Right atrium auricular region (tissue), 2 donors: Measurements from ENCODE around the gene BAIAP2. TPM values are rescaled to one million over a fixed set of nuclear protein-coding genes. Genes with fewer than 3 reads are reported as not detected.

ENCODE experiments used
- DNase-seq: peaks from one replicate; pipeline ENCODE4 v3.0.0-alpha.2; 2019; ENCODE audit warnings: low spot score
- H3K27ac ChIP-seq, 2 donors: fragments of 200-600 bp; sonication (generic); 1 replicate in 1 of 2; 2 replicates in 1 of 2; pipeline ENCODE4 v1.5.1; 2016 to 2019
- H3K27me3 ChIP-seq, 2 donors: fragments of 200-600 bp; sonication (generic); one replicate each; pipeline versions ENCODE4 v1.5.1 to v1.6.0; 2017 to 2019
- H3K36me3 ChIP-seq: fragments of 200-600 bp; sonication (generic); one replicate; pipeline ENCODE4 v1.5.1; 2016
- H3K4me1 ChIP-seq, 2 donors: fragments of 200-600 bp; sonication (generic); one replicate each; pipeline versions ENCODE4 v1.5.1 to v1.6.0; 2017 to 2019
- H3K4me3 ChIP-seq, 2 donors: fragments of 200-600 bp; sonication (generic); 1 replicate in 1 of 2; 2 replicates in 1 of 2; pipeline ENCODE4 v1.5.1; 2017 to 2019; ENCODE audit warnings: mild to moderate bottlenecking in 1 of 2, moderate library complexity in 1 of 2
- H3K9me3 ChIP-seq, 2 donors: fragments of 200-600 bp; sonication (generic); one replicate each; pipeline ENCODE4 v1.5.1; 2019
- CTCF ChIP-seq, 2 donors: fragments of 200-600 bp; sonication (generic); IDR thresholded peaks; one replicate each; pipeline ENCODE4 v1.5.1; 2019; ENCODE audit warnings: antibody characterized with exemption in 2 of 2
- total RNA-seq, 2 donors: library from RNA; depleted of rRNA; stranded (reverse); fragments of >200 nt; gene quantifications; one replicate each; pipeline ENCODE4 v1.1.0, GENCODE V29; 2016

BAIAP2 gene
- total RNA-seq, 2 donors from 2014 or later, result 27.9 to 36.5 TPM

- Histone ChIP-seq H3K36me3 (no peaks in the 10 kb centered on the region), H3K4me3 (peak overlapping the region in 1 of 2 donors; percentile 9), H3K9me3 (no peaks in the 10 kb centered on the region), H3K27me3 (no peaks in the 10 kb centered on the region), H3K4me1 (peaks cover 0 to 11% of the 10 kb centered on the region in 2 donors), H3K27ac (no peak overlapping the region)
- no peak for DNase-seq
- TF ChIP-seq CTCF (IDR thresholded peaks at IDR 0.05), result no peak
These were observed 92.7 kb downstream of the BAIAP2 start for GRCh38 chr17:81127526-81128177.

GRCh38 chr17:81128338-81128737, 93.4 kb downstream of the BAIAP2 start:
- H3K9me3 ChIP-seq, result no peaks in the 10 kb centered on the region
- DNase-seq, result no peak
- peak overlapping the region in 1 of 2 donors; percentile 9 for H3K4me3 ChIP-seq
- H3K36me3 ChIP-seq, result no peaks in the 10 kb centered on the region
- H3K27ac ChIP-seq, result peak overlapping the region in 1 of 2 donors; percentile 29
- no peaks in the 10 kb centered on the region for H3K27me3 ChIP-seq
- no peak for TF ChIP-seq CTCF (IDR thresholded peaks at IDR 0.05)
- peaks cover 0 to 11% of the 10 kb centered on the region in 2 donors for H3K4me1 ChIP-seq

- Histone ChIP-seq H3K4me3 (no peak overlapping the region), H3K9me3 (no peaks in the 10 kb centered on the region), H3K36me3 (no peaks in the 10 kb centered on the region), H3K27me3 (no peaks in the 10 kb centered on the region), H3K27ac (no peak overlapping the region), H3K4me1 (peaks cover 0 to 11% of the 10 kb centered on the region in 2 donors)
- no peak for DNase-seq
- no peak for TF ChIP-seq CTCF (IDR thresholded peaks at IDR 0.05)
These were observed 93.8 kb downstream of the BAIAP2 start for GRCh38 chr17:81128774-81129173.

GRCh38 chr17:81129289-81129688, 94.3 kb downstream of the BAIAP2 start:
- no peak overlapping the region for H3K27ac ChIP-seq
- no peaks in the 10 kb centered on the region for H3K36me3 ChIP-seq
- TF ChIP-seq CTCF (IDR thresholded peaks at IDR 0.05), result no peak
- no peaks in the 10 kb centered on the region for H3K9me3 ChIP-seq
- H3K4me3 ChIP-seq, result no peak overlapping the region
- no peaks in the 10 kb centered on the region for H3K27me3 ChIP-seq
- no peak for DNase-seq
- H3K4me1 ChIP-seq, result peaks cover 0 to 11% of the 10 kb centered on the region in 2 donors

- Histone ChIP-seq H3K9me3 (no peaks in the 10 kb centered on the region), H3K27me3 (no peaks in the 10 kb centered on the region), H3K36me3 (no peaks in the 10 kb centered on the region), H3K27ac (no peak overlapping the region), H3K4me3 (no peak overlapping the region), H3K4me1 (peaks cover 0 to 11% of the 10 kb centered on the region in 2 donors)
- DNase-seq, result no peak
- no peak for TF ChIP-seq CTCF (IDR thresholded peaks at IDR 0.05)
These were observed 94.9 kb downstream of the BAIAP2 start for GRCh38 chr17:81129711-81130367.
